Thyroid gland (tissue), 4 donors: ENCODE data around the gene PLAC1. TPM values are rescaled to one million over a fixed set of nuclear protein-coding genes. Genes with fewer than 3 reads are reported as not detected.
A peak's percentile ranks its signal among the peaks of the same experiment; 100 is the strongest.

Source experiments
- DNase-seq, 2 donors: peaks; one replicate each; pipeline ENCODE4 v3.0.0-alpha.2; 2019
- H3K27ac ChIP-seq, 3 donors: fragments of 200-600 bp; sonication (generic); 1 replicate in 2 of 3; 2 replicates in 1 of 3; pipeline ENCODE4 v1.5.1; 2016 to 2019; ENCODE audit warnings: mild to moderate bottlenecking in 1 of 3, moderate library complexity in 1 of 3
- H3K27me3 ChIP-seq: fragments of 200-600 bp; sonication (generic); one replicate; pipeline ENCODE4 v1.5.1; 2019
- H3K36me3 ChIP-seq, 2 donors: fragments of 200-600 bp; sonication (generic); one replicate each; pipeline ENCODE4 v1.5.1; 2016 to 2019
- H3K4me1 ChIP-seq, 2 donors: fragments of 200-600 bp; sonication (generic); one replicate each; pipeline ENCODE4 v1.5.1; 2017 to 2019
- H3K4me3 ChIP-seq, 3 donors: fragments of 200-600 bp; sonication (generic); replicated peaks in 1 of 3; 1 replicate in 2 of 3; 2 replicates in 1 of 3; pipeline ENCODE4 v1.5.1; 2016; ENCODE audit warnings: mild to moderate bottlenecking in 1 of 3
- H3K9me3 ChIP-seq: fragments of 200-600 bp; sonication (generic); one replicate; pipeline ENCODE4 v1.5.1; 2017
- POLR2A ChIP-seq, 2 donors: fragments of 450-650 bp; IDR thresholded peaks; one replicate each; pipeline ENCODE4 v1.6.1; 2017; ENCODE audit warnings: antibody characterized with exemption in 2 of 2, mild to moderate bottlenecking in 2 of 2, moderate library complexity in 1 of 2
- WGBS, 2 donors: methylation state at CpG; one replicate each; pipeline ENCODE4 v1.1.5; 2017; 5-methylcytosine and 5-hydroxymethylcytosine counted together
- intact Hi-C: fragments of 100-400 bp; cut with DNase I; formaldehyde crosslinking; loops from one replicate; pipeline ENCODE4 v1.15.1; 2023
- total RNA-seq, 4 donors: library from RNA; depleted of rRNA; stranded (reverse); fragments of >200 nt; gene quantifications; one replicate each; pipeline ENCODE4 v1.2.3, GENCODE V29; 2016
- TF ChIP-seq, protein P1 (sequence below), 6 experiments: fragments of 200-600 bp in 3 of 6; fragments of 450-650 bp in 3 of 6; sonication (generic) in 3 of 6; IDR thresholded peaks; one replicate each; pipeline ENCODE4 v1.5.1; 2016 to 2019; ENCODE audit warnings: antibody characterized with exemption in 6 of 6, mild to moderate bottlenecking in 2 of 6, inconsistent platforms in 1 of 6, moderate library complexity in 1 of 6

PLAC1 gene
- total RNA-seq, 4 donors from 2014 or later: not detected

GRCh38 chrX:134670134-134670924 lies 12.1 kb upstream of the PLAC1 start:
- no peaks in the 10 kb centered on the region for H3K4me1 ChIP-seq
- no peaks in the 10 kb centered on the region for H3K36me3 ChIP-seq
- intact Hi-C loops: no loop called here
- no peaks in the 10 kb centered on the region for H3K27me3 ChIP-seq
- WGBS, 2 donors: 63 to 100% methylated on average over 1 of the region's 1 CpG
- no peak overlapping the region for H3K4me3 ChIP-seq
- DNase-seq: no peak
- TF ChIP-seq POLR2A (IDR thresholded peaks at IDR 0.05): no peak
- TF ChIP-seq, protein P1, sequence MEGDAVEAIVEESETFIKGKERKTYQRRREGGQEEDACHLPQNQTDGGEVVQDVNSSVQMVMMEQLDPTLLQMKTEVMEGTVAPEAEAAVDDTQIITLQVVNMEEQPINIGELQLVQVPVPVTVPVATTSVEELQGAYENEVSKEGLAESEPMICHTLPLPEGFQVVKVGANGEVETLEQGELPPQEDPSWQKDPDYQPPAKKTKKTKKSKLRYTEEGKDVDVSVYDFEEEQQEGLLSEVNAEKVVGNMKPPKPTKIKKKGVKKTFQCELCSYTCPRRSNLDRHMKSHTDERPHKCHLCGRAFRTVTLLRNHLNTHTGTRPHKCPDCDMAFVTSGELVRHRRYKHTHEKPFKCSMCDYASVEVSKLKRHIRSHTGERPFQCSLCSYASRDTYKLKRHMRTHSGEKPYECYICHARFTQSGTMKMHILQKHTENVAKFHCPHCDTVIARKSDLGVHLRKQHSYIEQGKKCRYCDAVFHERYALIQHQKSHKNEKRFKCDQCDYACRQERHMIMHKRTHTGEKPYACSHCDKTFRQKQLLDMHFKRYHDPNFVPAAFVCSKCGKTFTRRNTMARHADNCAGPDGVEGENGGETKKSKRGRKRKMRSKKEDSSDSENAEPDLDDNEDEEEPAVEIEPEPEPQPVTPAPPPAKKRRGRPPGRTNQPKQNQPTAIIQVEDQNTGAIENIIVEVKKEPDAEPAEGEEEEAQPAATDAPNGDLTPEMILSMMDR (IDR thresholded peaks at IDR 0.05): no peak
- no peak overlapping the region for H3K27ac ChIP-seq
- no peaks in the 10 kb centered on the region for H3K9me3 ChIP-seq

DNA sequence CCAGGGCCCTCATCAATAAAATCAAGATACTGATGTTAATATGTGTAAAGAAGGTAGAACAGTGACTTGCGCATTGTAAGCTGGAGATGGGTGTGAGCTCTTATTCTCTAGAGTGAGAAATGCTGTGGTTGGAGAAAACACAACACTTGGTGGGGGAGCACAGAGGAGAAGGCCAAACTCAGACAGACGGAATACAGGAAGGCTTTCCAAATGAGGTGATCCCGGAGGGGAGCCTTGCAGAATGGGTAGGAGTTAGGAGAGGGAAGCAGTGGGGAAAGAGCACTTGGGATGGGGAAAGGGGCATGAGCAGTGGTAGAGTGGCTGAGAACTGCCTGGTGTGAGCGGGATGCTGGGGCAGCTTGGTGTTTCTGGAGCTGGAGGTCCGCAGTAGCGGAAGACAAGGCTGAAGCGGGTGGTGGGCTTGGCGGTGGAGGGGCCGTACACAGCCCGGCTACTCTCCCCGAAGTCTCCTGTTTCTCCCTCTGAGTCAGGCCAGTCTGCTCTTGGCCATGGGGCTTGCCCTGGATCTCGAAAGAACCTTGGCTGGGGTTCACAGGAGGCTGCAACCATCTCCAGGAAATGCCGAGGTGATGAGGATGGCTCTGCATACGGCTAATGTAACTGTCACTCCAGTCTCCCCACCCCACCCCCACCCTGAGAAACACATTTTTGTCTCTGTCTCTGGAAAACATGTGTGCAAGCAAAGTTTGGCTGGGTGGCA lies 11.3 kb upstream of the PLAC1 start:
- no peaks in the 10 kb centered on the region for H3K27me3 ChIP-seq
- no peaks in the 10 kb centered on the region for H3K36me3 ChIP-seq
- no peaks in the 10 kb centered on the region for H3K9me3 ChIP-seq
- intact Hi-C loops: no loop called here
- no peak overlapping the region for H3K27ac ChIP-seq
- no peak overlapping the region for H3K4me3 ChIP-seq
- WGBS, 2 donors: 90 to 92% methylated on average over 10 to 14 of the region's 14 CpGs
- no peak for DNase-seq
- no peak for TF ChIP-seq POLR2A (IDR thresholded peaks at IDR 0.05)
- TF ChIP-seq, protein P1 (IDR thresholded peaks at IDR 0.05): no peak
- no peaks in the 10 kb centered on the region for H3K4me1 ChIP-seq

GRCh38 chrX:134664202-134664601 lies 5.9 kb upstream of the PLAC1 start:
- TF ChIP-seq, protein P1 (IDR thresholded peaks at IDR 0.05): no peak
- TF ChIP-seq POLR2A (IDR thresholded peaks at IDR 0.05): no peak
- no peaks in the 10 kb centered on the region for H3K4me1 ChIP-seq
- no peak for DNase-seq
- no peak overlapping the region for H3K4me3 ChIP-seq
- no peak overlapping the region for H3K27ac ChIP-seq
- WGBS, 2 donors: 22% methylated on average over 1 of the region's 1 CpG; no CpG with 5 or more reads in 1 of the 2 donors
- H3K27me3 ChIP-seq: no peaks in the 10 kb centered on the region
- intact Hi-C loops: no loop called here
- no peaks in the 10 kb centered on the region for H3K9me3 ChIP-seq
- H3K36me3 ChIP-seq: no peaks in the 10 kb centered on the region

GRCh38 chrX:134661295-134661694 lies 3.0 kb upstream of the PLAC1 start:
- 38 to 47% methylated on average over 4 of the region's 4 CpGs for WGBS, 2 donors
- no peaks in the 10 kb centered on the region for H3K27me3 ChIP-seq
- TF ChIP-seq, protein P1 (IDR thresholded peaks at IDR 0.05): no peak
- TF ChIP-seq POLR2A (IDR thresholded peaks at IDR 0.05): no peak
- peak; percentile 9 to 17 for DNase-seq
- no peaks in the 10 kb centered on the region for H3K4me1 ChIP-seq
- no peaks in the 10 kb centered on the region for H3K9me3 ChIP-seq
- no peak overlapping the region for H3K4me3 ChIP-seq
- intact Hi-C loops: no loop called here
- no peaks in the 10 kb centered on the region for H3K36me3 ChIP-seq
- no peak overlapping the region for H3K27ac ChIP-seq

- Histone ChIP-seq H3K27me3 (no peaks in the 10 kb centered on the region), H3K36me3 (no peaks in the 10 kb centered on the region), H3K9me3 (no peaks in the 10 kb centered on the region), H3K4me1 (no peaks in the 10 kb centered on the region), H3K4me3 (no peak overlapping the region), H3K27ac (no peak overlapping the region)
- intact Hi-C loops: no loop called here
- TF ChIP-seq POLR2A (IDR thresholded peaks at IDR 0.05): no peak
- TF ChIP-seq, protein P1 (IDR thresholded peaks at IDR 0.05): no peak
- DNase-seq: peak in 1 of 2 donors; percentile 7
- WGBS, 2 donors: 12 to 13% methylated on average over 1 of the region's 1 CpG
Measured at GRCh38 chrX:134660627-134661026, 2.4 kb upstream of the PLAC1 start.
